Neural cell (in vitro differentiated cells): ENCODE results near the gene PRICKLE2. TPM values are rescaled to one million over a fixed set of nuclear protein-coding genes. Genes with fewer than 3 reads are reported as not detected.

Experiments used
- H2AFZ ChIP-seq: fragments of 200-600, 300-800 bp; sonication (generic), shearing (Covaris generic); 2 replicates; pipeline ENCODE4 v1.6.0; 2014; ENCODE audit warnings: low read depth, mild to moderate bottlenecking, antibody characterized with exemption, low read length, moderate library complexity
- H3F3A ChIP-seq: fragments of 200-600 bp; shearing (Covaris generic); 2 replicates; pipeline ENCODE4 v1.6.1; 2016; ENCODE audit warnings: mild to moderate bottlenecking, moderate library complexity, mixed read lengths, antibody characterized with exemption, low read length; ENCODE audit not compliant: insufficient read depth, poor library complexity, severe bottlenecking
- H3K27ac ChIP-seq: fragments of 200-600, 300-800 bp; sonication (generic), shearing (Covaris generic); 2 replicates; pipeline ENCODE4 v1.5.1; 2014; ENCODE audit warnings: mild to moderate bottlenecking, low read length, moderate library complexity
- H3K27me3 ChIP-seq: fragments of 300-800, 200-600 bp; sonication (generic), shearing (Covaris generic); 2 replicates; pipeline ENCODE4 v1.6.0; 2014; ENCODE audit warnings: mild to moderate bottlenecking, low read depth, low read length, moderate library complexity; ENCODE audit not compliant: insufficient read depth
- H3K36me3 ChIP-seq: fragments of 300-800, 200-600 bp; sonication (generic), shearing (Covaris generic); 2 replicates; pipeline ENCODE4 v1.5.1; 2014; ENCODE audit warnings: mild to moderate bottlenecking, antibody characterized with exemption, low read length, moderate library complexity; ENCODE audit not compliant: insufficient read depth
- H3K4me2 ChIP-seq: fragments of 300-800, 200-600 bp; sonication (generic), shearing (Covaris generic); 2 replicates; pipeline ENCODE4 v1.6.0; 2014; ENCODE audit warnings: mild to moderate bottlenecking, low read length
- H3K4me3 ChIP-seq: fragments of 300-800, 200-600 bp; sonication (generic), shearing (Covaris generic); 2 replicates; pipeline ENCODE4 v1.5.1; 2014; ENCODE audit warnings: mild to moderate bottlenecking, low read length, moderate library complexity
- H3K79me2 ChIP-seq: fragments of 200-600 bp; shearing (Covaris generic); replicated peaks from 2 replicates; pipeline ENCODE4 v1.6.0; 2014; ENCODE audit warnings: mild to moderate bottlenecking, low read length, moderate library complexity; ENCODE audit not compliant: insufficient read depth
- H3K9ac ChIP-seq: fragments of 300-800, 200-600 bp; sonication (generic), shearing (Covaris generic); 2 replicates; pipeline ENCODE4 v1.6.1; 2016; ENCODE audit warnings: mild to moderate bottlenecking, low read length, mixed read lengths
- H3K9me2 ChIP-seq: fragments of 200-600 bp; shearing (Covaris generic); 2 replicates; pipeline ENCODE4 v1.6.1; 2016; ENCODE audit warnings: mild to moderate bottlenecking, low read length, mixed read lengths; ENCODE audit not compliant: insufficient read depth
- H3K9me3 ChIP-seq: fragments of 200-600, 300-800 bp; sonication (generic), shearing (Covaris generic); 2 replicates; pipeline ENCODE4 v1.6.1; 2016; ENCODE audit warnings: mild to moderate bottlenecking, mixed run types, low read length, moderate library complexity, mixed read lengths
- H4K20me1 ChIP-seq: fragments of 200-600 bp; shearing (Covaris generic); 2 replicates; pipeline ENCODE4 v1.6.1; 2016; ENCODE audit warnings: mild to moderate bottlenecking, mixed run types; ENCODE audit not compliant: insufficient read depth
- CTCF ChIP-seq: fragments of 450-650 bp; IDR thresholded peaks from 2 replicates; pipeline ENCODE4 v1.5.1; 2014; ENCODE audit warnings: antibody characterized with exemption, mild to moderate bottlenecking, moderate library complexity; ENCODE audit not compliant: poor library complexity, severe bottlenecking
- EP300 ChIP-seq: fragments of 450-650 bp; conservative IDR thresholded peaks from 2 replicates; pipeline ENCODE4 v1.6.1; 2014; ENCODE audit warnings: antibody characterized with exemption, mild to moderate bottlenecking, moderate library complexity; ENCODE audit not compliant: poor library complexity, severe bottlenecking
- EZH2 ChIP-seq: fragments of 200-600, 300-800 bp; shearing (Covaris generic), sonication (generic); IDR thresholded peaks from 2 replicates; pipeline ENCODE4 v1.6.1; 2014; ENCODE audit warnings: antibody characterized with exemption, low read length, borderline replicate concordance, mild to moderate bottlenecking; ENCODE audit not compliant: insufficient read depth, poor library complexity, severe bottlenecking
- MXI1 ChIP-seq: fragments of 450-650 bp; conservative IDR thresholded peaks from 2 replicates; pipeline ENCODE4 v1.6.1; 2014; ENCODE audit warnings: antibody characterized with exemption, mild to moderate bottlenecking; ENCODE audit not compliant: poor library complexity, severe bottlenecking
- POLR2AphosphoS5 ChIP-seq: IDR thresholded peaks from 2 replicates; pipeline ENCODE4 v1.6.1; 2012
- RAD21 ChIP-seq: fragments of 450-650 bp; conservative IDR thresholded peaks from 2 replicates; pipeline ENCODE4 v1.6.1; 2014; ENCODE audit warnings: antibody characterized with exemption, mild to moderate bottlenecking, moderate library complexity
- REST ChIP-seq: IDR thresholded peaks from 2 replicates; pipeline ENCODE4 v1.6.1; 2012; ENCODE audit warnings: borderline replicate concordance
- SMC3 ChIP-seq: fragments of 450-650 bp; conservative IDR thresholded peaks from 2 replicates; pipeline ENCODE4 v1.6.1; 2014; ENCODE audit warnings: antibody characterized with exemption, mild to moderate bottlenecking, moderate library complexity; ENCODE audit not compliant: poor library complexity
- TAF1 ChIP-seq: IDR thresholded peaks from 2 replicates; pipeline ENCODE4 v1.6.1; 2012; ENCODE audit warnings: low read depth
- polyA plus RNA-seq: library from polyadenylated mRNA; depleted of rRNA; stranded (reverse); fragments of >200 nt; gene quantifications from 2 replicates; pipeline ENCODE4 v1.2.3, GENCODE V29; 2014

The PRICKLE2 gene
- polyA plus RNA-seq, 1 donor from 2014 or later: 8.7 TPM

- Histone ChIP-seq H4K20me1 (no peaks in the 10 kb centered on the region), H3K27me3 (no peaks in the 10 kb centered on the region), H3K79me2 (no peaks in the 10 kb centered on the region), H3K9ac (no peak overlapping the region), H3K9me2 (no peaks in the 10 kb centered on the region), H3K4me2 (no peak overlapping the region), H2AFZ (no peak overlapping the region), H3K36me3 (no peaks in the 10 kb centered on the region), H3K27ac (no peak overlapping the region), H3K4me3 (no peak overlapping the region), H3K9me3 (no peaks in the 10 kb centered on the region), H3F3A (no peaks in the 10 kb centered on the region)
- no peak for TF ChIP-seq MXI1
- TF ChIP-seq EP300: no peak
- no peak for TF ChIP-seq EZH2
- TF ChIP-seq SMC3: no peak
- TF ChIP-seq TAF1: no peak
- no peak for TF ChIP-seq CTCF
- TF ChIP-seq RAD21: no peak
- no peak for TF ChIP-seq REST
Measured at GRCh38 chr3:64078966-64079365, 146.3 kb downstream of the PRICKLE2 start.

- Histone ChIP-seq H3K9me2 (no peaks in the 10 kb centered on the region), H4K20me1 (no peaks in the 10 kb centered on the region), H3K27me3 (no peaks in the 10 kb centered on the region), H3K9ac (no peak overlapping the region), H3F3A (no peaks in the 10 kb centered on the region), H3K79me2 (no peaks in the 10 kb centered on the region), H2AFZ (no peak overlapping the region), H3K36me3 (no peaks in the 10 kb centered on the region), H3K27ac (no peak overlapping the region), H3K4me2 (no peak overlapping the region), H3K9me3 (no peaks in the 10 kb centered on the region), H3K4me3 (no peak overlapping the region)
- TF ChIP-seq REST (no peak), EZH2 (no peak), POLR2AphosphoS5 (no peak), SMC3 (no peak), RAD21 (no peak), TAF1 (no peak), EP300 (no peak), CTCF (no peak), MXI1 (no peak)
Measured at GRCh38 chr3:64074895-64075679, 150.2 kb downstream of the PRICKLE2 start.
